Neural progenitor cell (in vitro differentiated cells): ENCODE data around the gene PRUNE1. TPM values are rescaled to one million over a fixed set of nuclear protein-coding genes. Genes with fewer than 3 reads are reported as not detected.

Experiments used
- DNase-seq: peaks from one replicate; pipeline ENCODE4 v3.0.0-alpha.2; 2016; ENCODE audit warnings: low spot score
- H2AFZ ChIP-seq: fragments of 200-600 bp; sonication (generic); replicated peaks from 2 replicates; pipeline ENCODE4 v1.6.1; 2016; ENCODE audit warnings: antibody characterized with exemption
- H3F3A ChIP-seq: fragments of 200-600 bp; sonication (generic); 2 replicates; pipeline ENCODE4 v1.6.1; 2016; ENCODE audit warnings: antibody characterized with exemption, low read depth
- H3K27ac ChIP-seq: fragments of 200-600 bp; sonication (generic); 2 replicates; pipeline ENCODE4 v1.5.1; 2016; ENCODE audit warnings: mild to moderate bottlenecking
- H3K27me3 ChIP-seq: fragments of 200-600 bp; sonication (generic); 2 replicates; pipeline ENCODE4 v1.6.1; 2016; ENCODE audit warnings: mild to moderate bottlenecking, moderate library complexity
- H3K36me3 ChIP-seq: fragments of 200-600 bp; sonication (generic); 2 replicates; pipeline ENCODE4 v1.5.1; 2016
- H3K4me1 ChIP-seq: fragments of 200-600 bp; sonication (generic); 2 replicates; pipeline ENCODE4 v1.6.1; 2016; ENCODE audit warnings: mixed run types
- H3K4me2 ChIP-seq: fragments of 200-600 bp; sonication (generic); 2 replicates; pipeline ENCODE4 v1.6.1; 2016
- H3K4me3 ChIP-seq: fragments of 200-600 bp; sonication (generic); 2 replicates; pipeline ENCODE4 v1.5.1; 2016
- H3K79me2 ChIP-seq: fragments of 200-600 bp; sonication (generic); 2 replicates; pipeline ENCODE4 v1.6.1; 2016; ENCODE audit warnings: low read depth
- H3K9ac ChIP-seq: fragments of 200-600 bp; sonication (generic); 2 replicates; pipeline ENCODE4 v1.6.1; 2016
- H3K9me3 ChIP-seq: fragments of 200-600 bp; sonication (generic); 2 replicates; pipeline ENCODE4 v1.5.1; 2016; ENCODE audit warnings: low read depth
- H4K20me1 ChIP-seq: fragments of 200-600 bp; sonication (generic); 2 replicates; pipeline ENCODE4 v1.6.1; 2016; ENCODE audit warnings: low read depth
- H3K27ac Mint-ChIP-seq: 3 replicates; pipeline ENCODE4 v1.8.0; 2021; ENCODE audit warnings: mixed read lengths
- H3K27me3 Mint-ChIP-seq: 2 replicates; pipeline ENCODE4 v1.8.0; 2022; ENCODE audit warnings: low read depth, mild to moderate bottlenecking, inconsistent platforms, moderate library complexity, mixed read lengths; ENCODE audit not compliant: insufficient read depth
- H3K36me3 Mint-ChIP-seq: 3 replicates; pipeline ENCODE4 v1.8.0; 2021; ENCODE audit warnings: mixed read lengths
- H3K4me1 Mint-ChIP-seq: 3 replicates; pipeline ENCODE4 v1.8.0; 2021; ENCODE audit warnings: mixed read lengths
- H3K4me3 Mint-ChIP-seq: 3 replicates; pipeline ENCODE4 v1.8.0; 2021; ENCODE audit warnings: mild to moderate bottlenecking, moderate library complexity, mixed read lengths
- H3K9me3 Mint-ChIP-seq: 3 replicates; pipeline ENCODE4 v1.8.0; 2020; ENCODE audit warnings: mixed read lengths
- EZH2 ChIP-seq: fragments of 200-600 bp; sonication (generic); IDR thresholded peaks from 2 replicates; pipeline ENCODE4 v1.6.1; 2017; ENCODE audit warnings: antibody characterized with exemption, mild to moderate bottlenecking, moderate library complexity
- EZH2phosphoT487 ChIP-seq: fragments of 200-600 bp; sonication (generic); IDR thresholded peaks from 2 replicates; pipeline ENCODE4 v1.6.1; 2017; ENCODE audit warnings: antibody characterized with exemption
- total RNA-seq: library from RNA; depleted of rRNA; stranded (reverse); fragments of >200 nt; gene quantifications from 2 replicates; pipeline ENCODE4 v1.2.3, GENCODE V29; 2015; ENCODE audit warnings: low replicate concordance
- TF ChIP-seq, protein P1 (sequence below): fragments of 200-600 bp; sonication (generic); IDR thresholded peaks from 2 replicates; pipeline ENCODE4 v1.5.1; 2017; ENCODE audit warnings: antibody characterized with exemption, mild to moderate bottlenecking

Gene PRUNE1
- total RNA-seq, 1 donor from 2014 or later, result 27.0 TPM

DNA sequence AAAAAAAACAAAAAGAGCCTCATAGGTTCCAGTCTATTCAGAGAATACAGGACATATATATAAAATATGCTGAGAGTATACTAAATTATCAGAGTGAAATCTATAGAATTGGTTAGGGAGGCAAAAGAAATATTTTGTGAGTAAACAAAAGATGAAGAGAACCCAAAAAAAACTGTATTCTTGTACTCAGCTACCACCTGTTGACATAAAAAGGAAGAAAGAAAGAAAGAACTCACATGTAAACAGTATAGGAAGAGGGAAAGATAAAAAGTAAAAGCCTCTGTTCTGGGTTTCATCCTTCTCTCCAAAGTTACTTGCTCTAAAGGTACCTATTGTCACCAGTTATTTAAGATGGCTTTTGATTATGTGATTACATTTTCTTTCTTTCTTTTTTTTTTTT, 18.2 kb downstream of the PRUNE1 start:
- TF ChIP-seq, protein P1, sequence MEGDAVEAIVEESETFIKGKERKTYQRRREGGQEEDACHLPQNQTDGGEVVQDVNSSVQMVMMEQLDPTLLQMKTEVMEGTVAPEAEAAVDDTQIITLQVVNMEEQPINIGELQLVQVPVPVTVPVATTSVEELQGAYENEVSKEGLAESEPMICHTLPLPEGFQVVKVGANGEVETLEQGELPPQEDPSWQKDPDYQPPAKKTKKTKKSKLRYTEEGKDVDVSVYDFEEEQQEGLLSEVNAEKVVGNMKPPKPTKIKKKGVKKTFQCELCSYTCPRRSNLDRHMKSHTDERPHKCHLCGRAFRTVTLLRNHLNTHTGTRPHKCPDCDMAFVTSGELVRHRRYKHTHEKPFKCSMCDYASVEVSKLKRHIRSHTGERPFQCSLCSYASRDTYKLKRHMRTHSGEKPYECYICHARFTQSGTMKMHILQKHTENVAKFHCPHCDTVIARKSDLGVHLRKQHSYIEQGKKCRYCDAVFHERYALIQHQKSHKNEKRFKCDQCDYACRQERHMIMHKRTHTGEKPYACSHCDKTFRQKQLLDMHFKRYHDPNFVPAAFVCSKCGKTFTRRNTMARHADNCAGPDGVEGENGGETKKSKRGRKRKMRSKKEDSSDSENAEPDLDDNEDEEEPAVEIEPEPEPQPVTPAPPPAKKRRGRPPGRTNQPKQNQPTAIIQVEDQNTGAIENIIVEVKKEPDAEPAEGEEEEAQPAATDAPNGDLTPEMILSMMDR, result no peak
- TF ChIP-seq EZH2phosphoT487 (no peak), EZH2 (no peak)
- no peaks in the 10 kb centered on the region for H3K4me1 ChIP-seq
- H3K27ac Mint-ChIP-seq, result no peak overlapping the region
- no peak overlapping the region for H3K27ac ChIP-seq
- no peak for DNase-seq
- no peaks in the 10 kb centered on the region for H3K36me3 ChIP-seq
- H2AFZ ChIP-seq, result no peak overlapping the region
- H3K4me2 ChIP-seq, result no peak overlapping the region
- no peaks in the 10 kb centered on the region for H3K27me3 ChIP-seq
- no peak overlapping the region for H3K9ac ChIP-seq
- H3K27me3 Mint-ChIP-seq, result peaks cover 2% of the 10 kb centered on the region
- peaks cover 5% of the 10 kb centered on the region for H4K20me1 ChIP-seq
- H3K4me3 ChIP-seq, result no peak overlapping the region
- no peaks in the 10 kb centered on the region for H3K9me3 Mint-ChIP-seq
- peaks cover 7% of the 10 kb centered on the region for H3K4me1 Mint-ChIP-seq
- no peaks in the 10 kb centered on the region for H3K79me2 ChIP-seq
- H3K4me3 Mint-ChIP-seq, result no peak overlapping the region
- H3F3A ChIP-seq, result peaks cover 5% of the 10 kb centered on the region
- peaks cover 21% of the 10 kb centered on the region for H3K36me3 Mint-ChIP-seq
- H3K9me3 ChIP-seq, result no peaks in the 10 kb centered on the region

DNA sequence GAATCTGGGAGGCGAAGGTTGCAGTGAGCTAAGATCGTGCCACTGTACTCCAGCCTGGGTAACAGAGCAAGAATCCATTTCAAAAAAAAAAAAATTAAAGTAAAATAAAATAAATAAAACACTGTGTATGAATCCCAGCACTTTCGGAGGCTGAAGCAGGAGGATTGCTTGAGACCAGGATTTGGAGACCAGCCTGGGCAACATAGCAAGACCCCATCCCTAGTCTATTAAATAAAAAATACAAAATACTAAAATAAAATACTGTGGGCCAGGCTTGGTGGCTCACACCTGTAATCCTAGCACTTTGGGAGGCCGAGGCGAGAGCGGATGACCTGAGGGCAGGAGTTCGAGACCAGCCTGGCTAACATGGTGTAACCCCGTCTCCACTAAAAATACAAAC, 23.9 kb downstream of the PRUNE1 start:
- Histone ChIP-seq H4K20me1 (no peaks in the 10 kb centered on the region), H3K27ac (no peak overlapping the region), H3K4me1 (no peaks in the 10 kb centered on the region), H3K9ac (no peak overlapping the region), H3K4me2 (no peak overlapping the region), H3K4me3 (no peak overlapping the region), H3K79me2 (no peaks in the 10 kb centered on the region), H3K36me3 (no peaks in the 10 kb centered on the region), H3K27me3 (no peaks in the 10 kb centered on the region), H3F3A (no peaks in the 10 kb centered on the region), H2AFZ (no peak overlapping the region), H3K9me3 (no peaks in the 10 kb centered on the region)
- Mint-ChIP-seq H3K4me1 (no peaks in the 10 kb centered on the region), H3K36me3 (peaks cover 23% of the 10 kb centered on the region), H3K9me3 (no peaks in the 10 kb centered on the region), H3K27me3 (peaks cover 2% of the 10 kb centered on the region), H3K4me3 (no peak overlapping the region), H3K27ac (no peak overlapping the region)
- no peak for DNase-seq
- TF ChIP-seq EZH2phosphoT487 (no peak), EZH2 (no peak)
- TF ChIP-seq, protein P1, result no peak

DNA sequence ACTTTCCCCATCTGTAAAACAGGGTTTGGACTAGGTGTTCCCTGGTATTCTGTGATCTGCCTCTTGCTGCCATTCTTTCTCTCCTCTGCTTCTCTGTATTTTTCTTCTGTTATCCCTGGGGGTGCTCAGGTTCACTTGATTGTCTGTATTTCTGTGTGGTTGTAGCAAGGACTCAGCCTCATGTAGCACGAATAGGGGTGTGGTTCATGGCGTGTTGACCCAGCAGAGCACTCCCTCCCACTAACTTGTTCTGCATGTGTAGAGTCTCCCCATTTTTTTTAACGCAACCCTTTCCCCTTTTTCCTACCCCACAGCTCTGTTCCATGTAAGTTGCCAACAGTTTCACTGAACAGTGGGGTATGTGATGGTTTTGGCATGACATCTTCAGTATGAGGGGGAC, 26.9 kb downstream of the PRUNE1 start:
- Histone ChIP-seq H3K79me2 (no peaks in the 10 kb centered on the region), H3F3A (no peaks in the 10 kb centered on the region), H3K4me2 (no peak overlapping the region), H3K4me1 (no peaks in the 10 kb centered on the region), H3K9ac (no peak overlapping the region), H3K4me3 (no peak overlapping the region), H4K20me1 (no peaks in the 10 kb centered on the region), H3K9me3 (no peaks in the 10 kb centered on the region), H3K27ac (no peak overlapping the region), H3K27me3 (no peaks in the 10 kb centered on the region), H2AFZ (no peak overlapping the region), H3K36me3 (no peaks in the 10 kb centered on the region)
- Mint-ChIP-seq H3K4me1 (no peaks in the 10 kb centered on the region), H3K4me3 (no peak overlapping the region), H3K27me3 (peaks cover 2% of the 10 kb centered on the region), H3K36me3 (peaks cover 12% of the 10 kb centered on the region), H3K27ac (no peak overlapping the region), H3K9me3 (no peaks in the 10 kb centered on the region)
- no peak for DNase-seq
- TF ChIP-seq, protein P1, result no peak
- TF ChIP-seq EZH2phosphoT487 (no peak), EZH2 (no peak)
